HepG2 (cell line): Measurements from ENCODE around the gene SPOPL. TPM values are rescaled to one million over a fixed set of nuclear protein-coding genes. Genes with fewer than 3 reads are reported as not detected.
"Not testable (repeated sequence)": the region's sequence is repeated elsewhere in the genome, so short reads cannot be mapped to it uniquely, and the experiment has no call there.

Experiments used
- ATAC-seq: fragments of 200-7000 bp; cut with Tn5 transposase; 3 replicates; pipeline ENCODE4 v1.9.1; 2020; ENCODE audit warnings: mild to moderate bottlenecking, moderate library complexity
- BruUV-seq: library from RNA; stranded (reverse); fragments of 400-500 nt; replicated peaks from 2 replicates; lab custom pipeline; 2021; lab: Mats Ljungman, UMichigan
- CTCF ChIA-PET: fragments of 300-600 bp; formaldehyde crosslinking; extraction: SDS; loops from one replicate; lab custom pipeline; 2021; ENCODE audit warnings: low total read pairs, inconsistent platforms, low intra/inter-chr PET ratio; lab: Yijun Ruan, JAX
- POLR2A ChIA-PET: fragments of 350-600 bp; sonication (Branson Sonifier 250); formaldehyde crosslinking; loops from one replicate; lab custom pipeline; 2020; ENCODE audit warnings: antibody characterized with exemption, inconsistent platforms; lab: Yijun Ruan, JAX
- DNase-seq: peaks from one replicate; pipeline ENCODE4 v3.0.0-alpha.2; 2015; ENCODE audit warnings: low spot score
- FAIRE-seq: peaks from 3 replicates; lab custom pipeline; 2011; peaks lifted over from hg19 to GRCh38; lab: Jason Lieb, UNC
- H2AFZ ChIP-seq: one replicate; pipeline ENCODE4 v1.6.1; 2011; ENCODE audit warnings: low read length, inconsistent platforms
- H3K27ac ChIP-seq: fragments of 300-600 bp; 3 replicates; pipeline ENCODE4 v1.8.0; 2011; ENCODE audit warnings: mixed run types, mild to moderate bottlenecking, mixed read lengths, low read length, inconsistent platforms; ENCODE audit not compliant: insufficient read depth; ENCODE audit errors: extremely low read length
- H3K27me3 ChIP-seq, 2 experiments: fragments of 200-600 bp in 1 of 2; 2 replicates in 1 of 2; 3 replicates in 1 of 2; pipeline versions ENCODE4 v1.6.0 to v1.8.0; 2011; ENCODE audit warnings: low read length in 2 of 2, mild to moderate bottlenecking in 2 of 2, moderate library complexity in 2 of 2, inconsistent platforms in 1 of 2; ENCODE audit not compliant: insufficient read depth in 2 of 2, control insufficient read depth in 1 of 2
- H3K36me3 ChIP-seq, 2 experiments: fragments of 200-600 bp in 1 of 2; replicated peaks in 1 of 2; 2 replicates in 1 of 2; 3 replicates in 1 of 2; pipeline versions ENCODE4 v1.5.1 to v1.8.0; 2011; ENCODE audit warnings: low read length in 2 of 2, inconsistent platforms in 1 of 2; ENCODE audit not compliant: insufficient read depth in 2 of 2, control insufficient read depth in 1 of 2
- H3K4me1 ChIP-seq: 2 replicates; pipeline ENCODE4 v1.5.1; 2012; ENCODE audit warnings: low read length, inconsistent platforms; ENCODE audit not compliant: insufficient read depth
- H3K4me2 ChIP-seq: 2 replicates; pipeline ENCODE4 v1.6.0; 2011; ENCODE audit warnings: low read depth, low read length, inconsistent platforms
- H3K4me3 ChIP-seq, 3 experiments: fragments of 200-600 bp in 1 of 3; sonication (generic), shearing (Covaris generic) in 1 of 3; replicated peaks in 1 of 3; 2 replicates each; pipeline ENCODE4 v1.5.1; 2011 to 2016; ENCODE audit warnings: low read length in 3 of 3, inconsistent platforms in 2 of 3, low read depth in 2 of 3, mild to moderate bottlenecking in 2 of 3, control low read depth in 1 of 3, mixed read lengths in 1 of 3; ENCODE audit not compliant: insufficient read depth in 1 of 3
- H3K79me2 ChIP-seq: one replicate; pipeline ENCODE4 v1.6.1; 2011; ENCODE audit warnings: low read length, inconsistent platforms; ENCODE audit not compliant: insufficient read depth
- H3K9ac ChIP-seq: 2 replicates; pipeline ENCODE4 v1.6.0; 2011; ENCODE audit warnings: mild to moderate bottlenecking, low read depth, low read length, inconsistent platforms; ENCODE audit not compliant: insufficient read depth
- H3K9me3 ChIP-seq: 2 replicates; pipeline ENCODE4 v1.5.1; 2012; ENCODE audit warnings: mild to moderate bottlenecking, low read length
- H4K20me1 ChIP-seq: 2 replicates; pipeline ENCODE4 v1.6.0; 2011; ENCODE audit warnings: inconsistent platforms, mild to moderate bottlenecking, low read length, moderate library complexity; ENCODE audit not compliant: insufficient read depth
- CCDC6 ChIP-seq: sonication (generic); formaldehyde crosslinking; IDR thresholded peaks from 2 replicates; pipeline ENCODE4 v1.8.1; 2022; ENCODE audit warnings: mild to moderate bottlenecking, missing genetic modification reagents, moderate library complexity
- KDM5B ChIP-seq: sonication (generic); formaldehyde crosslinking; IDR thresholded peaks from 2 replicates; pipeline ENCODE4 v1.4.0; 2020; ENCODE audit warnings: missing genetic modification reagents, mild to moderate bottlenecking, borderline replicate concordance
- ZNF841 ChIP-seq: sonication (generic); formaldehyde crosslinking; IDR thresholded peaks from 2 replicates; pipeline ENCODE4 v1.8.1; 2023; ENCODE audit warnings: missing genetic modification reagents, borderline replicate concordance
- WGBS: methylation state at CpG from one replicate; pipeline ENCODE4 v1.1.6; 2017; ENCODE audit warnings: low lambda C conversion rate; 5-methylcytosine and 5-hydroxymethylcytosine counted together
- in situ Hi-C: cut with HindIII; loops from 2 replicates; pipeline ENCODE4 v1.10.0; 2017; ENCODE audit warnings: low pct_unique_long_range_greater_than_20kb; ENCODE audit not compliant: extremely low pct_ligation_motif_present
- intact Hi-C: fragments of 100-400 bp; cut with micrococcal nuclease; formaldehyde crosslinking; loops from one replicate; pipeline ENCODE4 v1.10.0; 2022; ENCODE audit not compliant: unreplicated experiment
- polyA plus RNA-seq, 8 experiments: library from polyadenylated mRNA; depleted of rRNA in 3 of 8; stranded (reverse) in 7 of 8; unstranded in 1 of 8; fragments of >200 nt; fragmentation: Illumina TruSeq in 4 of 8; extraction: Trizol in 4 of 8; gene quantifications; 2 replicates each; pipeline versions ENCODE4 v1.2.1 to v1.2.3, GENCODE V29; 2011 to 2016; ENCODE audit warnings: low read depth in 4 of 8, missing spikeins in 1 of 8, mixed read lengths in 1 of 8; ENCODE audit not compliant: insufficient read depth in 1 of 8
- total RNA-seq, 5 experiments: library from RNA; depleted of rRNA; stranded (reverse); fragments of >200 nt; fragmentation: Illumina TruSeq; extraction: Trizol; gene quantifications; 2 replicates each; pipeline ENCODE4 v1.2.3, GENCODE V29; 2016; ENCODE audit warnings: low read depth in 1 of 5

Gene SPOPL
- total and polyA plus RNA-seq, 2 of the 13 experiments (the other 11 are each of a cell fraction or from before 2014, with no cell fraction given) = 12.6 to 51.6 TPM

GRCh38 chr2:138523673-138524042 lies 22.1 kb downstream of the SPOPL start:
- 94% methylated on average over 3 of the region's 3 CpGs for WGBS
- intact Hi-C loops, H3K4me2 ChIP-seq, H3K27me3 ChIP-seq, DNase-seq, CTCF ChIA-PET, in situ Hi-C loops, ATAC-seq, FAIRE-seq, H3K27ac ChIP-seq, H4K20me1 ChIP-seq, H3K36me3 ChIP-seq, H3K9ac ChIP-seq, H2AFZ ChIP-seq, BruUV-seq, H3K4me3 ChIP-seq: not testable (repeated sequence)
- Histone ChIP-seq H3K9me3 (peaks cover 16% of the 10 kb centered on the region; the same call in 1 of the 2 replicates), H3K4me1 (peaks cover 21% of the 10 kb centered on the region), H3K79me2 (peaks cover 82% of the 10 kb centered on the region)
- POLR2A ChIA-PET = interaction anchor here (1.8 kb wide), 1 partner anchor 23 kb away, joined by 5 read pairs; no protein-coding TSS in a partner anchor
- TF ChIP-seq KDM5B (0 out of 2 replicates have a peak, but pooled peaks have one; percentile 24), CCDC6 (0 out of 2 replicates have a peak, but pooled peaks have one; percentile 27)

DNA sequence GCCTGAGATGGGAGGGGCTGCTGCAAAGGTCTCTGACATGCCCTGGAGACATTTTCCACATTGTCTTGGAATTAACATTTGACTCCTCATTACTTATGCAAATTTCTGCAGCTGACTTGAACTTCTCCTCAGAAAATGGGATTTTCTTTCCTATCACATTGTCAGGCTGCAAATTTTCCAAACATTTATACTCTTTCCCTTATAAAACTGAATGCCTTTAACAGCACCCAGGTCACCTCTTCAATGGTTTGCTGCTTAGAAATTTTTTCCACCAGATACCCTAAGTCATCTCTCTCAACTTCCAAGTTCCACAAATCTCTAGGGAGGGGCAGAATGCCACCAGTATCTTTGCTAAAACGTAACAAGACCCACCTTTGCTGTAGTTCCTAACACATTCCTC lies 22.8 kb downstream of the SPOPL start:
- H3K4me3 ChIP-seq, FAIRE-seq, intact Hi-C loops, DNase-seq, H3K27me3 ChIP-seq, H3K36me3 ChIP-seq, CTCF ChIA-PET, BruUV-seq, H3K9ac ChIP-seq, H2AFZ ChIP-seq, POLR2A ChIA-PET, H3K27ac ChIP-seq, ATAC-seq, in situ Hi-C loops, H3K4me2 ChIP-seq: not testable (repeated sequence)
- Histone ChIP-seq H3K79me2 (peaks cover 82% of the 10 kb centered on the region), H3K9me3 (peaks cover 16% of the 10 kb centered on the region; the same call in 1 of the 2 replicates), H4K20me1 (peaks cover 11% of the 10 kb centered on the region), H3K4me1 (peaks cover 21% of the 10 kb centered on the region)
- peak; percentile 99; the same call in 1 of the 2 replicates for TF ChIP-seq ZNF841 (CRISPR knock-in tag)
- WGBS = 97% methylated on average over 1 of the region's 1 CpG
